Left cardiac atrium (tissue), 4 donors: ENCODE measurements around the gene FAM120AOS. TPM values are rescaled to one million over a fixed set of nuclear protein-coding genes. Genes with fewer than 3 reads are reported as not detected.
A peak's percentile ranks its signal among the peaks of the same experiment; 100 is the strongest.

Experiments
- ATAC-seq, 2 donors: fragments of 200-7000 bp; cut with Tn5 transposase; one replicate each; pipeline ENCODE4 v1.9.1; 2020; ENCODE audit warnings: mild to moderate bottlenecking in 2 of 2, moderate library complexity in 2 of 2
- DNase-seq: peaks from one replicate; pipeline ENCODE4 v3.0.0-alpha.2; 2020
- intact Hi-C, 2 donors: fragments of 100-400 bp; cut with DNase I; formaldehyde crosslinking; loops; one replicate each; pipeline versions ENCODE4 v1.14.1 to v1.15.1; 2022 to 2023
- total RNA-seq, 2 donors: library from RNA; stranded (reverse); fragmentation: NEBNext Ultra II Directional; extraction: Animal tissue kit (Norgen Biotek cat#: 25700); gene quantifications; one replicate each; pipeline ENCODE4 v1.2.1, GENCODE V29; 2021
- donor health status: DM: no; HTN: yes; CAD: no.
- donor health status: DM: no; HTN: yes; CAD: no; lungs with severe emphysema.
- donor health status: DM: yes; HTN: yes; CAD: no.
- donor health status: Dilated cardiomyopathy.

The FAM120AOS gene
- total RNA-seq, 2 donors from 2014 or later = 34.5 to 34.7 TPM

DNA sequence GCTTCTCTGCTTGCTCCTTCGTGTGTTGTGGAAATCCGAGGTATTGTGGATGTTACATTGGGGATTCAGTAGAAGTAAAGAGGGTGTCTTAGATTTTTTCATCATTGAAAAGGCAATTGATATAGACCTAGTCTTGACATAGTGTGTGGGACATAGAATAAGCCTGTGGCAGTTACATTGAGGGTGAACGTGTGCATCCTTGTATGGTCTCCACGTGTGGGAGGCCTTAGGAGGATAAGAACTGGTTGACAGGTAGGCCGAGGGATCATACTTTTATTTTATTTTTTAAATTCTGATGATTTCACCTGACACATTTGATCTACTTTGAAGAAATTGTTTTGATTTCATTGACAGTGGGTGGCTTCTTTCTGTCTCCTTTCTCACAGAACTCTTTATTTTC lies 17.0 kb upstream of the FAM120AOS start:
- intact Hi-C loops = no loop called here
- no peak for DNase-seq
- ATAC-seq = no peak

DNA sequence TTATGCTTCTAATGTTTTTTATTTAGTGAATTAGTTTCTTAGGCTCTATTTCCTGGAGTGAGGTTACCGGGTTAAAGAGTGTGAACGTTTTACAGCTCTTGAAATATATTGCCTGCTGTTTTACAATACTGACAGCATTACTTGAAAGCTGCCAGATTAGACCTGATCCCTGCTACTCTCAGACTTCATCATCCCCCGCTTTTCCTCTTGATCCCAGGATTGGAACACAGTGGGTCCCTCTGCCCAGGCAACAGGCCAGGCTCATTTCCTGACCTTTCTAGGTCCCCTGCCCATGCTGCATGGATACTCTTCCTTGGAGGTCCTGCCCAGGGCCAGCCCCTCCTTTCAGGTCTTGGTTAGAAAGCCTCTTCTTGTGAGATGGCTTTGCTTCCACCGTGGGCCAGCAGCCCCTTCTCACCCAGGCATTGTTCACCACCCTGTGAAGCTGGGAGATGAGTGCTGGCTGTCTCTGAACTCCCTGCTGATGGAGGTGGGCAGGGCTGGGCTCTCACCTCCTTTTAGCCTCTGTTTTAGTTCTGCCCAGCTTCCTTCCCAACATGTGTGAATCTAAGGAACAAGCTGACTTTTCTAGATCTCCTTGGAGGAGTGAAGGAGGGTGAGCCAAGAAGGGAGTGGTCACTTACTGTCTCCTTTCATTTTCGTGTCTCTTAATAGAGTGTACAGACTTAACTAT lies 15.5 kb upstream of the FAM120AOS start:
- intact Hi-C loops = no loop called here
- ATAC-seq (peak; percentile 72 to 81), DNase-seq (no peak)

GRCh38 chr9:93467462-93467861 lies 14.1 kb upstream of the FAM120AOS start:
- DNase-seq (no peak), ATAC-seq (no peak)
- intact Hi-C loops = no loop called here

GRCh38 chr9:93467062-93467416 lies 13.7 kb upstream of the FAM120AOS start:
- no peak for DNase-seq
- no peak for ATAC-seq
- intact Hi-C loops = no loop called here

DNA sequence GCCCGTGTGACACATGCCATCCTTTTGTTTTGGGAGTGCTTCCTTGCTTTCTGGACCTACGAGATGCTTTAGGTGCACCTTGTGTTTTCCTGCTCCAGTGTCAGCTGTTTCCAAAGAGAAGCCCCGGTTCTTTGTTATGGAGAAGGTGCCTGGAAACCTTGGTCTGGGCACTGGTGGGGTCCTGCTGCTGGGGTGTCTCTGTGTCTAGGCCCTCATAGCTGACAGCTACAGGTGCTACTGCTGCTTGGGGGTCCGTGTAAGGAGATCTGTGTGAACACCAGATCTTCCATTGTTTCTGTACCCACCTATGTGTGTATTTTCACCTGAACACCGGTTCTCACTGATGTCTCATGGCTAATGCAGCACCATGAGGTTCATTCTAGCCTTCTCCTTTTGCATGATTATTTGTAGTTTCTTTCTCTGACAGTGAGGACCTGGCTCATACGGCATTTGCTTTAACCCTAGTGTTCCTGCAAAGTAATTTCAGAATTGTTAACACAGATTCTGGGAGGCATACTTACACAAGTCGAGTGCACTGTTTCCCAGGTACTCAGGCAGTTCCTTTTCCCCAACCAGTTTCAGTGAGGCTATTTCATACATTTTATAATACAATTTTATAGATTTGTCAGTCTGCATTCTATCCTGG lies 13.2 kb upstream of the FAM120AOS start:
- ATAC-seq = no peak
- intact Hi-C loops = no loop called here
- DNase-seq = no peak

DNA sequence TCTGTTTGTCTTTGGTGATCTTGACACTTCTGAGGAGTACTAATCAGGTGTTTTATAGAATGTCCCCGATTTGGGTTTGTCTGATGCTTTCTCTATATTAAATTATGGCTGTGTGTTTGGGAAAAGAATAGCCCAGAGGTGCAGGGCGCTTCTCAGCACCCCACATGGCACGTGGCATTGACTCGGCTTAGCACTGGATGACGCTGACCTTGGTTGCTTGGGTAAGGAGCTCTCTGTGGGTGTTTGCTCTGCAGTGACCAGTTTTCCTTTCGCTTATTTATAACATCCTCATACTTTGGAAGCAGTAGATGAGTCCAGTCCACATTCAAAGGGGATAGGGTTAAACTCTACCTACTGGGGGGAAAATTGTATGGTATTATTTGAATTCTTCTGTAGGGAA lies 12.5 kb upstream of the FAM120AOS start:
- DNase-seq (no peak), ATAC-seq (peak in 1 of 2 donors; percentile 38)

GRCh38 chr9:93464876-93465275 lies 11.5 kb upstream of the FAM120AOS start:
- ATAC-seq = no peak
- DNase-seq = no peak
- intact Hi-C loops = no loop called here

More for the DNA sequence above, 12.5 kb upstream of the FAM120AOS start:
- intact Hi-C loops = no loop called here

DNA sequence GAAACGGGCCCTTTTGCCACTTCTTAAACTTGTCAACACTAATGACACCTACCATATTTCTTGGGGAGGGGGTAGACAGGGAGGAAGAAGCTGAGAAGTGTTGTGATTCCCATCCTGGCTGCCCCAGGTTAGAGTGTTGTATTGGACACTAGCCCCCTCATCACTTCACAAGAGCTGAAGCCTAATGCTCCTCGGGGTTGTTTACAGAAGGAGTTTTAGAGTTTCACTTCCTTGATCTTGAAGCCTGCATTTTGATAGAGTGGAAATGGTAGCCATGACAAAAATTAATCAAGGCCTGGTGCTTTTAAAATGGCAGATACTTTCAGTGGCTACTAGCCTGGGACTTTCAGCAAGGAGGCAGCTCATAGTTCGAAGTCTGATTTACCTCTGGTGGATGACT lies 11.0 kb upstream of the FAM120AOS start:
- no peak for ATAC-seq
- DNase-seq = no peak
- intact Hi-C loops = no loop called here

GRCh38 chr9:93463638-93464248 lies 10.4 kb upstream of the FAM120AOS start:
- ATAC-seq = no peak
- DNase-seq = no peak
- intact Hi-C loops = no loop called here

- ATAC-seq (no peak), DNase-seq (no peak)
- intact Hi-C loops = no loop called here
Observed at GRCh38 chr9:93461821-93462220, 8.4 kb upstream of the FAM120AOS start.

- intact Hi-C loops = no loop called here
- ATAC-seq = no peak
- DNase-seq = no peak
Observed at GRCh38 chr9:93461414-93461743, 8.0 kb upstream of the FAM120AOS start.

DNA sequence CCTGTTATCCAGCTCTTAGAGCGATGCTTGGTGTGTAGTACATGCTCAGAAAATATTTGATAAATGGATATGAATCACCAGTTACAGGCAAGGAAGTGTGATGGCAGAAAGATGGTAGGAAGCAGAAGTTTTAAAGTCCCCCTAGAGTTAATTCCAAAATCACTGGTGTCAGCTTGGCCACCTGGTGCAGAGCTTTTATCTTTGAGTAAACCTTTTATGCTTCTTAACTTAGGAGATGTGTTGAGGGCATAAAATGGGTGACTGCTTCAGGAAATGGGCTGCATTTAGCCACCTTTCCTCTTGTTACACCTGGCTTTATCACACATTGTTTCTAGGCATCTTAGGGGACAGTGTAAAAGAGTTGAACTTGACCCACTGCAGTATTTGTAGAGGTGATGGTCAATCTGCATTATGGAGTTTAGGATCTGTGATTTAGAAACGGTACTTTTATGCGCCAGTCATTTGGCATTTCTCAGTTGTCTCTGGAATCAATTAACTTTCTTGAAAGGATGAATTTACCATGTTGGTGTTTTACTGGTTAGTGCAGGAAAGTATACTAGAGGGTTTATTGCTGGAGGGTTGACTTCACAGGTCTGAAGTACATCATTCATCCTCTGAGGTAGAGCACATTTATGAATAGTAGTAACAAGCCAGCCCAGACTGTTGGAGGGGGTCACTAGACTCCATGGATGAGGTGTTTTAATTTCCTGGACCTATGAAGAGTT lies 7.5 kb upstream of the FAM120AOS start:
- ATAC-seq = no peak
- intact Hi-C loops = no loop called here
- DNase-seq = no peak

DNA sequence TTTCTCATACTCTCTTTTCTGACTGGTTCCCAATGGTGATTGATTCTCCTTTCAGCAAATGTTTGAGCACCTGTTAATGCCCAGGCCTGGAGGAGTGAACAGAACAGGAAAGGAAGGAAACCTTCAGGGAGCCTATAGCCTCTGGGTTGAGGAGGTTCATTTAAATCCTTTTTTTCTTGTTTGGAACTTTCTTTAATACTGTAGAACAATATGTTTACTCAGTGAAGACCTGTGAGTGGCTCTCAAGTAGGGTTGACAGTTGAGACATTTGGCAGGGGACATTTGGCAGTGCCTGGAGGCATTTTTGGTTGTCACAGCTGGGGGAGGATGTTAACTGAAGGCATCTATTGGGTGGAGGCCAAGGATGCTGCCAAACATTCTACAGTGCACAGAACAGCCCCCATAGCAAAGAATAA lies 6.1 kb upstream of the FAM120AOS start:
- DNase-seq (no peak), ATAC-seq (peak; percentile 73 to 75)

DNA sequence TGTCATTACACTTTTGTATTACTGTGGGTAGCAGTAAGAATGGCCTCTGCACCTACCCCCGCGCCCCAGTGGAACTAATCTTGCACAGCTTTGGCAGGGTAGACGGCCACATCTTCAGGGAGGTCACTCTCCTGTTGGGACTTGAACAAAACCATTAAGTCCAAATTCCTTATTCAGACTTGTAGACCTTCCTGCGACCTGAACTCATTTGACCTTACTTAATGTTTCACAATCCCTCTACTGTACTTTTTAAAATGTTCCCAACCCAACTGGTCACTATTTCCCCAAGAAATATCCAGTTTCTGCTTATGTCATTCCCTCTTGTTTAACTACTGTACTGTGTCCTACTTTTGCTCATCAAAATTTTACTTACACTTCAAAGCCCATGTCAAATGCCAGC lies 5.3 kb upstream of the FAM120AOS start:
- intact Hi-C loops = loop anchor here in 1 of 2 donors (10.0 kb wide), 1 partner anchor 116 kb away; the partner anchor contains the start of gene PHF2
- no peak for ATAC-seq
- DNase-seq = no peak

More for the DNA sequence above, 6.1 kb upstream of the FAM120AOS start:
- intact Hi-C loops = loop anchor here in 1 of 2 donors (10.0 kb wide), 1 partner anchor 115 kb away; the partner anchor contains the start of gene PHF2

- ATAC-seq (no peak), DNase-seq (no peak)
- intact Hi-C loops = loop anchor here in 1 of 2 donors (10.0 kb wide), 1 partner anchor 118 kb away; the partner anchor contains the start of gene PHF2
Observed at GRCh38 chr9:93457006-93457405, 3.6 kb upstream of the FAM120AOS start.

DNA sequence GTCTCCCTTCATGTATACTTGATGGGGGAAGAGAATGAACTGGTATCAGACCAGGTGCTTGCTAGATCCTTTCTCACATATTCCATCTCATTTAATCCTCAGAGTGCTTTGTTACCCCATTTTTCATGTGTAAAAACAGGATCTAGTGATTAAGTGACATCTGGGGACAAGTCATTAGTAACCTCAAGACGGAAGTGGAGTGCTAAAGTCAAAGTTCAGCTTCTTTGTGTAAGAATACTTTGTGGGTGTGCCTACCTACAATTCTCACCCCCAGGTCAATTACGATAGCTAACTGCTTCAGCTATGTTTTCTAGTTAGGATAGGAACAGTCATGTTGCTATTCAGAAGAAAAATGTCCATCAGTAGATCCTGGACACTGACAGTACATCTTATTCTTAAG lies 3.1 kb upstream of the FAM120AOS start:
- intact Hi-C loops = loop anchor here in 1 of 2 donors (10.0 kb wide), 1 partner anchor 118 kb away; the partner anchor contains the start of gene PHF2
- no peak for DNase-seq
- ATAC-seq = no peak

DNA sequence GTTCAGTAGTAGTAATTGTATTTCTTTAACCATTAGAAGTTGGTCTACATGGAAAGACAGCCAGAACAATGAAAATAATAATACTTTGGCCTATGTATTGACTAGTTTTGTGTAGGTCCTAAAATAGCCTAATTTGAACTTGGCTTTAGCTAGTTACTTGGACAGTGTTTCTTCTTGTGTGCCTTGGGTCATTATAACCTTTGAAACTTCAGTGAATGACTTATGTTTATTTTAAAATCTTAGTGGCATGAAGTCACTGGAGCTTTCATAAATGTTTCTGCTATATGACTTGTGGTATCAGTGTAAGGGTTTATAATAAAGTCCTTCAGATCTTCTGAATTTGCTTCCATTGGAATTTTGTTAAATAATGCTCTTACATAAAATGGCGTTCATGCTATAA lies 2.6 kb upstream of the FAM120AOS start:
- intact Hi-C loops = loop anchor here in 1 of 2 donors (10.0 kb wide), 1 partner anchor 119 kb away; the partner anchor contains the start of gene PHF2
- DNase-seq (no peak), ATAC-seq (no peak)

DNA sequence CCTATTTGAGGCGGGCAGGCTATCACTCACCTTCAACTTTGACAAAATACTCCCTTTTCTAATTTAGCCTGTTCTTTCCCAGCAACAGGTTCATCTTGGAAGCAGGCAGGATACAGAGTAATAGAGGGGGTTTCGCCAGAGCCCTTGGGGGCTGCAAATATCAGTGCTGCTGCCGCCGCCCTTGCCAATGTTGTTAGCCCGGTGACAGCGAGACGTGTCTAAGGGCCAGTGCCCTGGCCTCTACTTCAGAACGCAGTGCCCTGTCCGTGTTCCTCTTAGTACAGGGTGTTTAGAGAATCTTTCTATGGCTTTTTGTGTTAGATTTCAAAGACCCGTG lies 703 bp downstream of the FAM120AOS start:
- intact Hi-C loops = loop anchor here (5.0 to 10.0 kb wide), 2 partner anchors 115 to 122 kb away; partner anchors contain the start of gene PHF2 (in 1 of the 2)
- peak; percentile 9 to 24 for ATAC-seq
- DNase-seq = peak; percentile 38

- intact Hi-C loops = loop anchor here (5.0 to 10.0 kb wide), 2 partner anchors 115 to 123 kb away; partner anchors contain the start of gene PHF2 (in 1 of the 2)
- DNase-seq (peak; percentile 66), ATAC-seq (peak; percentile 16 to 27)
Observed at GRCh38 chr9:93451849-93452709, 1.3 kb downstream of the FAM120AOS start.
